Measurements from ENCODE around the gene CDX2.

DNA sequence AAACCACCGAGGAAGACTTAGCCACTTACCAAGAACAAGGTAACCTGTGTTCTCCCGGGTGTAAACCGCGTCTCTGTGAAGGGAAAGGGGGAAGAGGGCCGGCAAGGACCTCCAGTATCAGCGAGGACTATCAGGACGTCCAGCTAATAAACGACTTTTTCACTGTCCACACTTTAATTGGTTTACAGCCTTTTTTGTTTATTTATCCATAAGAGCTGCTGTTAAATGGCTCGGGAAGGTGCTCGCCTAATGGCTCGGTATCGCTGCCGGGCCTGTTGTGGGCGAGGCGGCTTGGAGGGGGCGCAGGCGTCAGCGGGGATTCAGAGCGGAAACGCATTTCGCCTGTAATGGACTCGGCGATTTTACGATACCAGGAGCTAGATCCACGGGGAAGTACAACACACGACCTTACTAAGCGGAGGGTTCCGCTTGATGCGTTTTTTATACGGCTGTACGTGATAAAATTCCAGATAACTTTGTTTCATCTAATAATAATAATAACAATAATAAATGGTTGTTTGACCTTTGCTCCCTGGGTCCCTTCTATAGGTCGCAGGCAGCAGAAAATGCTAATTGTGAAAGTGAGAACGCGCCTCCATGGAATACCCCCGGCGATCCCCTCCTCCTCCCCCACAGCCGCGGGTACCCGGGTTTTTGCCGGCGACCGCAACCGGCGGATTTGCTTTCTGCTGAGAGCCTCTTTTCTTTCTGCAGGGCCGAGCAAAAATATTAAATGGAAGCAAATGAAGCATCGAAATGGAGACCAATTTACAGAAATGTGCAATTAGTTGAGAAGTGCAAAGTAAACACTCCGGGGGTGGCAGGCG is 51.8 kb downstream of the CDX2 start:
- TF ChIP-seq, protein P1, sequence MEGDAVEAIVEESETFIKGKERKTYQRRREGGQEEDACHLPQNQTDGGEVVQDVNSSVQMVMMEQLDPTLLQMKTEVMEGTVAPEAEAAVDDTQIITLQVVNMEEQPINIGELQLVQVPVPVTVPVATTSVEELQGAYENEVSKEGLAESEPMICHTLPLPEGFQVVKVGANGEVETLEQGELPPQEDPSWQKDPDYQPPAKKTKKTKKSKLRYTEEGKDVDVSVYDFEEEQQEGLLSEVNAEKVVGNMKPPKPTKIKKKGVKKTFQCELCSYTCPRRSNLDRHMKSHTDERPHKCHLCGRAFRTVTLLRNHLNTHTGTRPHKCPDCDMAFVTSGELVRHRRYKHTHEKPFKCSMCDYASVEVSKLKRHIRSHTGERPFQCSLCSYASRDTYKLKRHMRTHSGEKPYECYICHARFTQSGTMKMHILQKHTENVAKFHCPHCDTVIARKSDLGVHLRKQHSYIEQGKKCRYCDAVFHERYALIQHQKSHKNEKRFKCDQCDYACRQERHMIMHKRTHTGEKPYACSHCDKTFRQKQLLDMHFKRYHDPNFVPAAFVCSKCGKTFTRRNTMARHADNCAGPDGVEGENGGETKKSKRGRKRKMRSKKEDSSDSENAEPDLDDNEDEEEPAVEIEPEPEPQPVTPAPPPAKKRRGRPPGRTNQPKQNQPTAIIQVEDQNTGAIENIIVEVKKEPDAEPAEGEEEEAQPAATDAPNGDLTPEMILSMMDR (IDR thresholded peaks at IDR 0.05), result no peak
- TF ChIP-seq POLR2AphosphoS5 (IDR thresholded peaks at IDR 0.05; ENCODE audit: low read depth, low read length) (no peak), TCF7L2 (IDR thresholded peaks at IDR 0.05; ENCODE audit: low read depth, low read length) (no peak)
